Tibial nerve (tissue), 4 donors: Measurements from ENCODE around the gene ABR. TPM values are rescaled to one million over a fixed set of nuclear protein-coding genes. Genes with fewer than 3 reads are reported as not detected.

ENCODE experiments used
- DNase-seq, 2 donors: peaks; one replicate each; pipeline ENCODE4 v3.0.0-alpha.2; 2019; ENCODE audit warnings: low spot score in 2 of 2
- H3K27ac ChIP-seq, 4 donors: fragments of 200-600 bp; sonication (generic) in 3 of 4; one replicate each; pipeline ENCODE4 v1.5.1; 2017 to 2019; ENCODE audit warnings: mild to moderate bottlenecking in 1 of 4
- H3K27me3 ChIP-seq, 2 donors: fragments of 200-600 bp; sonication (generic) in 1 of 2; one replicate each; pipeline versions ENCODE4 v1.5.1 to v1.6.0; 2017 to 2019
- H3K36me3 ChIP-seq, 3 donors: fragments of 200-600 bp; sonication (generic); one replicate each; pipeline ENCODE4 v1.5.1; 2018 to 2019
- H3K4me1 ChIP-seq, 4 donors: fragments of 200-600 bp; sonication (generic) in 3 of 4; one replicate each; pipeline ENCODE4 v1.5.1; 2017 to 2019
- H3K4me3 ChIP-seq, 4 donors: fragments of 200-600 bp; sonication (generic) in 3 of 4; one replicate each; pipeline ENCODE4 v1.5.1; 2017 to 2019; ENCODE audit warnings: mild to moderate bottlenecking in 1 of 4, moderate library complexity in 1 of 4
- H3K9me3 ChIP-seq, 4 donors: fragments of 200-600 bp; sonication (generic) in 3 of 4; one replicate each; pipeline ENCODE4 v1.5.1; 2017 to 2019
- EP300 ChIP-seq, 2 donors: sonication (generic); formaldehyde crosslinking; IDR thresholded peaks; one replicate each; pipeline ENCODE4 v1.6.1; 2017; ENCODE audit warnings: antibody characterized with exemption in 2 of 2, mild to moderate bottlenecking in 1 of 2
- POLR2A ChIP-seq, 2 donors: fragments of 450-650 bp; IDR thresholded peaks; one replicate each; pipeline ENCODE4 v1.6.1; 2017; ENCODE audit warnings: antibody characterized with exemption in 2 of 2, mild to moderate bottlenecking in 2 of 2, moderate library complexity in 2 of 2
- WGBS, 2 donors: methylation state at CpG; one replicate each; pipeline ENCODE4 v1.1.5; 2018; 5-methylcytosine and 5-hydroxymethylcytosine counted together
- total RNA-seq, 4 donors: library from RNA; depleted of rRNA; stranded (reverse); fragments of >200 nt; gene quantifications; one replicate each; pipeline ENCODE4 v1.1.0, GENCODE V29; 2016
- TF ChIP-seq, protein P1 (sequence below), 5 experiments: fragments of 200-600 bp in 3 of 5; fragments of 450-650 bp in 2 of 5; sonication (generic) in 3 of 5; IDR thresholded peaks; one replicate each; pipeline ENCODE4 v1.5.1; 2016 to 2019; ENCODE audit warnings: antibody characterized with exemption in 5 of 5, mild to moderate bottlenecking in 3 of 5, moderate library complexity in 2 of 5

ABR gene
- total RNA-seq, 4 donors from 2014 or later, result 88.8 to 193 (median 133) TPM

- TF ChIP-seq POLR2A (IDR thresholded peaks at IDR 0.05) (no peak), EP300 (IDR thresholded peaks at IDR 0.05) (no peak)
- TF ChIP-seq, protein P1, sequence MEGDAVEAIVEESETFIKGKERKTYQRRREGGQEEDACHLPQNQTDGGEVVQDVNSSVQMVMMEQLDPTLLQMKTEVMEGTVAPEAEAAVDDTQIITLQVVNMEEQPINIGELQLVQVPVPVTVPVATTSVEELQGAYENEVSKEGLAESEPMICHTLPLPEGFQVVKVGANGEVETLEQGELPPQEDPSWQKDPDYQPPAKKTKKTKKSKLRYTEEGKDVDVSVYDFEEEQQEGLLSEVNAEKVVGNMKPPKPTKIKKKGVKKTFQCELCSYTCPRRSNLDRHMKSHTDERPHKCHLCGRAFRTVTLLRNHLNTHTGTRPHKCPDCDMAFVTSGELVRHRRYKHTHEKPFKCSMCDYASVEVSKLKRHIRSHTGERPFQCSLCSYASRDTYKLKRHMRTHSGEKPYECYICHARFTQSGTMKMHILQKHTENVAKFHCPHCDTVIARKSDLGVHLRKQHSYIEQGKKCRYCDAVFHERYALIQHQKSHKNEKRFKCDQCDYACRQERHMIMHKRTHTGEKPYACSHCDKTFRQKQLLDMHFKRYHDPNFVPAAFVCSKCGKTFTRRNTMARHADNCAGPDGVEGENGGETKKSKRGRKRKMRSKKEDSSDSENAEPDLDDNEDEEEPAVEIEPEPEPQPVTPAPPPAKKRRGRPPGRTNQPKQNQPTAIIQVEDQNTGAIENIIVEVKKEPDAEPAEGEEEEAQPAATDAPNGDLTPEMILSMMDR (IDR thresholded peaks at IDR 0.05), result no peak
- Histone ChIP-seq H3K36me3 (no peaks in the 10 kb centered on the region), H3K27ac (no peak overlapping the region), H3K27me3 (no peaks in the 10 kb centered on the region), H3K4me3 (no peak overlapping the region), H3K4me1 (no peaks in the 10 kb centered on the region), H3K9me3 (no peaks in the 10 kb centered on the region)
- 34 to 43% methylated on average over 7 to 10 of the region's 10 CpGs for WGBS, 2 donors
- DNase-seq, result no peak
These were observed 36.2 kb downstream of the ABR start for GRCh38 chr17:1143573-1143972.

DNA sequence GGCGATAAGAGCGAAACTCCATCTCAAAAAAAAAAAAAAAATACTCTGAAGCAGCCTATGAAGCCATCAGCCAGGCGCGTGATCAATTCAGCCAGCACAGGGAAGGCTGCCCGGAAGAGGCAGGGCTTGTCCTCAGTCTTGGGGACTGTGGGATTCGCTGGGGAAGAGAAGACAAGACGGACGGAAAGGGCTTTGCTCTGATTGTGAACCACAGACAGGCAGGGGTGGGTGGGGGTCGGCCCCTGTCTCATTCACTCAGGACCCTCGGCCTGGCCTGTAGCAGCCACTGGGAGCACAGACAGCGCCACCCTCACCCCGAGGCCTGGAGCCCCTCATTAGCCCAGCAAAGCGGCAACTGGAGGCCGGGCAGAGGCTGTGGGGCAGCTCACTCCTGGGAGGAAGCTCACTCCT is 37.2 kb downstream of the ABR start:
- Histone ChIP-seq H3K27me3 (no peaks in the 10 kb centered on the region), H3K4me1 (no peaks in the 10 kb centered on the region), H3K4me3 (no peak overlapping the region), H3K36me3 (no peaks in the 10 kb centered on the region), H3K27ac (no peak overlapping the region), H3K9me3 (no peaks in the 10 kb centered on the region)
- TF ChIP-seq, protein P1 (IDR thresholded peaks at IDR 0.05), result no peak
- TF ChIP-seq EP300 (IDR thresholded peaks at IDR 0.05), result no peak
- TF ChIP-seq POLR2A (IDR thresholded peaks at IDR 0.05), result no peak
- no peak for DNase-seq
- 77 to 85% methylated on average over 10 to 14 of the region's 14 CpGs for WGBS, 2 donors

DNA sequence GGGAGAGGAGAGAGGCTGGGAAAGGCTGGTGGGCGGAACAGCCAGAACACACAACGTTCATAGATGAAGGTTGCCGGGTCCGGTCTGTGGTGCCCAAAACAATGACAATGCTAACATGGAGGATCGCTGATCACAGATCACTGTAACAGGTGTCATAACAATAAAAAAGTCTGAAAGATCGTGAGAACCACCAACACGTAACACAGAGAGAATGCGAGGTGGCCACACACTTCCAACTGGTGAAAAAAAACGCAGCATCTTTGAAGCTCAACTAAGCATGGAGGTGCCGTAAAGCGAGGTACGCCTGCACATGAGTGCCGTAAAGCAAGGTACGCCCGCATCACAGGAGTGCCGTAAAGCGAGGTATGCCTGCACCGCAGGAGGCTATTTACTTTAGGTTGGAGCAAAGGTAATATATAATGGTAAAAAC is 42.3 kb downstream of the ABR start:
- TF ChIP-seq, protein P1 (IDR thresholded peaks at IDR 0.05), result no peak
- TF ChIP-seq EP300 (IDR thresholded peaks at IDR 0.05) (no peak), POLR2A (IDR thresholded peaks at IDR 0.05) (no peak)
- 80 to 88% methylated on average over 18 of the region's 18 CpGs for WGBS, 2 donors
- no peaks in the 10 kb centered on the region for H3K9me3 ChIP-seq
- no peak overlapping the region for H3K4me3 ChIP-seq
- H3K4me1 ChIP-seq, result no peaks in the 10 kb centered on the region
- no peaks in the 10 kb centered on the region for H3K36me3 ChIP-seq
- H3K27me3 ChIP-seq, result no peaks in the 10 kb centered on the region
- DNase-seq, result no peak
- H3K27ac ChIP-seq, result no peak overlapping the region

- TF ChIP-seq EP300 (IDR thresholded peaks at IDR 0.05) (no peak), POLR2A (IDR thresholded peaks at IDR 0.05) (no peak)
- TF ChIP-seq, protein P1 (IDR thresholded peaks at IDR 0.05), result no peak
- Histone ChIP-seq H3K36me3 (no peaks in the 10 kb centered on the region), H3K9me3 (no peaks in the 10 kb centered on the region), H3K27me3 (no peaks in the 10 kb centered on the region), H3K27ac (no peak overlapping the region), H3K4me3 (no peak overlapping the region), H3K4me1 (no peaks in the 10 kb centered on the region)
- DNase-seq, result no peak
- 77 to 81% methylated on average over 6 of the region's 6 CpGs for WGBS, 2 donors
These were observed 43.0 kb downstream of the ABR start for GRCh38 chr17:1136748-1137147.

- 69 to 71% methylated on average over 29 of the region's 29 CpGs for WGBS, 2 donors
- H3K27me3 ChIP-seq, result no peaks in the 10 kb centered on the region
- H3K27ac ChIP-seq, result no peak overlapping the region
- no peak for DNase-seq
- no peaks in the 10 kb centered on the region for H3K4me1 ChIP-seq
- no peaks in the 10 kb centered on the region for H3K9me3 ChIP-seq
- H3K36me3 ChIP-seq, result no peaks in the 10 kb centered on the region
- no peak overlapping the region for H3K4me3 ChIP-seq
- TF ChIP-seq EP300 (IDR thresholded peaks at IDR 0.05) (no peak), POLR2A (IDR thresholded peaks at IDR 0.05) (no peak)
- TF ChIP-seq, protein P1 (IDR thresholded peaks at IDR 0.05), result no peak
These were observed 45.0 kb downstream of the ABR start for GRCh38 chr17:1134634-1135324.
